Measurements from ENCODE around the gene TRAF2.

TRAF2 gene

GRCh38 chr9:136916330-136917184 is 30.2 kb downstream of the TRAF2 start:
- no peak for DNase-seq

GRCh38 chr9:136917902-136918301 is 31.6 kb downstream of the TRAF2 start:
- DNase-seq = no peak

GRCh38 chr9:136920069-136920468 is 33.8 kb downstream of the TRAF2 start:
- no peak for DNase-seq

DNA sequence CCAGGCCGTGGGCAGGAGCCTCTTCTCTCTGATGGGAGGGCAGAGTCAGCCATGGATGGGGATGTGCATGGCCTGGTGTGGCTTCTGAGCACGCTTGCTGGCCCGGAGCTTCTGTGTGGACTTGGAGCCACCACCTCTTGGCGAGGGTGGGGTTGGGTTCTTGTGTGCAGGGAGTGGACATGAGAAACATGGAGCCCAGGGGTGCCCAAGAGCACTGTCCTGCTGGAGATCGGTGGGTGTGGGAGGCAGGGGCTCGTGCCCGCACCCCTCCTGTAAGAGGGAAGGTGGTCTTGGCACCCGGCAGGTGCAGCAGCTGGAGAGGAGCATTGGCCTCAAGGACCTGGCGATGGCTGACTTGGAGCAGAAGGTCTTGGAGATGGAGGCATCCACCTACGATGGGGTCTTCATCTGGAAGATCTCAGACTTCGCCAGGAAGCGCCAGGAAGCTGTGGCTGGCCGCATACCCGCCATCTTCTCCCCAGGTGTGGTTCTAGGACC is 34.5 kb downstream of the TRAF2 start:
- no peak for DNase-seq

GRCh38 chr9:136921307-136921706 is 35.0 kb downstream of the TRAF2 start:
- DNase-seq = no peak

DNA sequence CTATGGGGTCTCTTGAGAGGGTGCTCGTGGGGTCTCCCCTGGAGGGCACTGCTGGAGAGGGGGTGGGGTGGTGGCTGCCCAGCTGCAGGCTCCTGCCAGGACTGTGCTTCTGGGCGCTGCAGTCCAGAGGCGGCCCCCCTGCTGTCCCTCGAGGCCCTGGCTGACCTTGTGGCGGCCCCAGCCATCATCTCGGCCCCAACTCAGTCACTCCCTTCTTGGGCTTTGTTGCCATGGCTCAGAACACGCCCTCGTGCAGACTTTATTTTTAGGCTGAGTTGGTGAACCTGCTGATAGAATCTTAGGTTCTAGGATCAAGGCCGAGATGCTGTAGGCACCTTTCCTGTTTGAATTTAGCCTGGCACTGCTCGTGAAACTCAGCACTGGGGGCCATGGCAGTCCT is 35.4 kb downstream of the TRAF2 start:
- DNase-seq = no peak

DNA sequence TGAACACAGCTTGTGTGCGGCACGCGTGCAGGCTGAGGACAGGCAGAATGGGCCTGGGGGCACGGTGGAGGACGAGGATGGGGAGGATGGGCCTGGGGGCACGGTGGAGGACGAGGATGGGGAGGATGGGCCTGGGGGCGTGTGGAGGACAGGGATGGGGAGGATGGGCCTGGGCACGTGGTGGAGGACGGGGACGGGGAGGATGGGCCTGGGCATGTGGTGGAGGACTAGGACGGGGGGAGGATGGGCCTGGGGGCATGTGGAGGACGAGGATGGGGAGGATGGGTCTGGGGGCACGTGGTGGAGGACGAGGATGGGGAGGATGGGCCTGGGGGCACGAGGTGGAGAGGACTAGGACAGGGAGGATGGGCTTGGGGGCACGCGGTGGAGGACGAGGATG is 36.2 kb downstream of the TRAF2 start:
- DNase-seq = no peak

- no peak for DNase-seq
These were observed 37.6 kb downstream of the TRAF2 start for GRCh38 chr9:136923881-136924280.

DNA sequence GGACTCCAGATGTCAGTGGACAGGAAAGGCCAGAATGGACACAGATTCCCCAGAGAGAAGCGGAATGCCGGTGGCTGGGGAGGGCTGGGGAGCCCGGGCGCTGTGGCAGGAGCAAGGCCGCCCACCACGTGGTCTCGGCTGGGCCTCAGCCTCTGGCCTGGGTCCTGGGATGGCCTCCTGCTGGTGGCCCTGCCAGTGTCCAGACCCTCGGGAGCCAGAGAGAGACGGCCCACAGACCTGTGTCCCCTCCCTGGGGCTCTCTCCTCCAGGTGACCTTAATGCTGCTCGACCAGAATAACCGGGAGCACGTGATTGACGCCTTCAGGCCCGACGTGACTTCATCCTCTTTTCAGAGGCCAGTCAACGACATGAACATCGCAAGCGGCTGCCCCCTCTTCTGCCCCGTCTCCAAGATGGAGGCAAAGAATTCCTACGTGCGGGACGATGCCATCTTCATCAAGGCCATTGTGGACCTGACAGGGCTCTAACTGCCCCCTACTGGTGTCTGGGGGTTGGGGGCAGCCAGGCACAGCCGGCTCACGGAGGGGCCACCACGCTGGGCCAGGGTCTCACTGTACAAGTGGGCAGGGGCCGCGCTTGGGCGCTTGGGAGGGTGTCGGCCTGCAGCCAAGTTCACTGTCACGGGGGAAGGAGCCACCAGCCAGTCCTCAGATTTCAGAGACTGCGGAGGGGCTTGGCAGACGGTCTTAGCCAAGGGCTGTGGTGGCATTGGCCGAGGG is 39.3 kb downstream of the TRAF2 start:
- no peak for DNase-seq

DNA sequence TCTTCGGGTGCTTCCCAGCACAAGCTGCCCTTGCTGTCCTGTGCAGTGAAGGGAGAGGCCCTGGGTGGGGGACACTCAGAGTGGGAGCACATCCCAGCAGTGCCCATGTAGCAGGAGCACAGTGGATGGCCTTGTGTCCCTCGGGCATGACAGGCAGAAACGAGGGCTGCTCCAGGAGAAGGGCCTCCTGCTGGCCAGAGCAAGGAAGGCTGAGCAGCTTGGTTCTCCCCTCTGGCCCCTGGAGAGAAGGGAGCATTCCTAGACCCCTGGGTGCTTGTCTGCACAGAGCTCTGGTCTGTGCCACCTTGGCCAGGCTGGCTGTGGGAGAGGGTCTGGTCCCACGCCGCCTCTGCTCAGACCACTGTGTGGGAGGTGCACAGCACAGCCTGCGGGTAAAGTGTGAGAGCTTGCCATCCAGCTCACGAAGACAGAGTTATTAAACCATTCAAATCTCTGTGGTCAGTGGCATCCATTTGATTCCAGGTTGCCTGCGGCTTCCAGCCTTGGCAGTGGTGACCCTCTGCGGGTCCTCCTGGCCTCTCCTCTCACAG is 39.9 kb downstream of the TRAF2 start:
- no peak for DNase-seq

DNA sequence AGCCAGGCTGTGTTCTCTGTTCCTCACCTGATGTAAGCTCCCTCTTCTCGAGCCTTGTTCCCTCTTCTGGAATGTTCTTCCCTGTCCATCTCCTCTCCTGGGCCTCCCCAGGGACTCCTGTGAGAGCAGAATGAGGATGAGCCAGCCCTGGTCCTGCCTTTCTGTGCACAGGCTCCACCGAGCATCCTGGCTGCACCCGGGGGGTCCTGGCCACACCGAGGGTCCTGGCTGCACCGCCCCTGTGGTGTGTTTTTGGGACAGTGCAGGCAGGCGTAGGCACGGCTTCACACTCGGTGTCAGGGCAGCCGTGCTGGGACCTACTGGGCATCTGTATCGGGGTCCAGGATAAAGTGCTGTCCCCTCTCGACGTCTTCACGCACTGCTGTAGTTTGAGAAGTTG is 40.4 kb downstream of the TRAF2 start:
- no peak for DNase-seq

DNA sequence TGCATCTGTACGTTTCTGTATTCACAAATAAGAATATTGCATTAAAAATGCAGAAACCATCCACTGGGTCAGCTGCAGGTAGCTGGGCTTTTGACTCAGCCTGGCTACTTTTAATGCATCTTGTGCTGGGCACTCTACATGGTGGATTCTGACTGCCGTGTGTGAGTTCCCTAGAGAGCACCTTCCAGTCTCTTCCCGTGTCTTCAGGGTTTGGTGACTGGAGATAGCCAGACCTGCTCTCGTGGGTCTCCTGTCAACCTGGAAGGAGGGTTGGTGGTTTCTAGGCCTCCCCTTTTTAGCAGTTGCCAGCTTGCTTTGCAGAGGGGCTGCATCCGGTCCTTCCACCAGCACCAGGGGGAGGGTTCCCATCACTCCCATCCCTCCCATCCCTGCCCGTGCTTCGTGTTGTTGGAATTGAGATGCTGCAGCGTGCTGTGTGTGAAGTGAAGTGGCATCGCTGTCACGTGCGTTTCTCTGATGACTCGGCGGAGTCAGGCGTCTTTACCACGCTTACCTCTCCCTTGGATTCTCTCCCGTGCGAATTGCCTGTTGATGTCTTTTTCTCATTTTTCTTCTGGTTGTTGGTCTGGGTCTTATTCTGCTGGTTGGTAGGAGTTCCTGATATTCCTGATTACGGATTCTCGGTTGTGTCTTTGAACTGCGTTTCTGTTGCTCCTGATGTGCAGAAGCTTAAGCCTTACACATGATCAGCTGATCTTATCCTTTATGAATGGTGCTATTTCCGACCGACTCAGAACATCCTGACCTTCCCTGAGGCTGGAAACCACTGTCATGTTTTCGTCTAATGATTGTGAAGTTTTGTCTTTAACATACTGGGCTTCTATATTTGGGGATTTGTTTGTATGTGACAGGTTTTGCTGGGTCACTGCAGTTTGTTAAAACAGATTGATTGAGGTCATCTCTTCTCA is 41.3 kb downstream of the TRAF2 start:
- no peak for DNase-seq

DNA sequence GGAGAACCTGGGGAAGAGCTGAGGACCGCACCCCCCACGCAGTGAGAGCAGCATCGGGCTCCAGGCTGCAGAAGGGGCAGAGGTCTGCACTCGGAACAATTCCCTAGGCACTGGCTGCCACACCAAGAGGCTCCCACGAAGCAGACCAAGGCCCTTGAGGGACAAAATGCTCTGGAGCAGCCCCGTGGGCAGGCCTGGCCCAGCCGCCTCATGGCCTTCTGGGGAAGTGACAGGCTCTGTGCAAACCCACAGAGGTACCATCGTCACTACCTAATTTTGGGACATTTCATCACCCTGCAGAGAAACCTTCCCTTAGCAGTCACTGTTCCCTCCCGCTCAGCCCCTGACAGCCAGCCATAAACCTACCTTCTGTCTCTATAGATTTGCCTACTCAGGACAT is 42.3 kb downstream of the TRAF2 start:
- no peak for DNase-seq

DNA sequence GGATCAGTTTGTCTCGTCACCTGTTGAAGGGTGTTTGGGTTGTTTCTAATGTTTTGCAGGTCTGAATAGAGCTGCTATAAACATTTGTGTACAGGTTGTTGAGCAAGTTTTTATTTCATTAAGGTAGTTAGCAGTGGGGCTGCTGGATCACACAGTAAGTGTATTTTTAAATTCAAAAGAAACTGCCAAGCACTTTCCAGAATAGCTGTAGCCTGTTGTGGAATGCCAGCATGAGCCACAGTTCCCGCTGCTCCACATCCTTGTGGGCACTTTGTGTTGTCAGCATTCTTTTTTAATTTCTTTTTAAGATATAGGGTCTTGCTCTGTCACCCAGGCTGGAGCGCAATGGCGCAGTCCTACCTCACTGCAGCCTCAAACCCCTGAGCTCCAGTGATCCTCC is 43.7 kb downstream of the TRAF2 start:
- no peak for DNase-seq

- DNase-seq = no peak
These were observed 45.4 kb downstream of the TRAF2 start for GRCh38 chr9:136931611-136932130.

DNA sequence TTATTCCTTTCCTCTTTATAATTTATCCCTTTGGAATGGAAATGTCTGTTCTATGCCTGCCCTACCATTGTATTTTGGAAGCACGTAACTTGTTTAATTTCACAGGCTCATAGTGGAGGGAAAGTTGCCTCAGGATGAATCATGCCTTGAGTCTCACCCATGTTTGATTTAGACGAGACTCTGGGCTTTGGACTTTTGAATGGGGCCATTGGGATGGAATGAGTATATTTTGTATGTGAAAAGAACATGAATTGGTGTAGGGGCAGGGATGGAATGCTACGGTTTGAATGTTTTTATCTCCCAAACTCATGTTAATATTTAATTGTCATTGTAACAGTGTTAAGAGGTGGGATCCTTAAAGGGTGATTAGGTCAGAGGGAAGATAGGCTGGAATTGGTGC is 48.0 kb downstream of the TRAF2 start:
- no peak for DNase-seq

- no peak for DNase-seq
These were observed 49.3 kb downstream of the TRAF2 start for GRCh38 chr9:136935651-136936050.

- no peak for DNase-seq
These were observed 50.4 kb downstream of the TRAF2 start for GRCh38 chr9:136936645-136937170.

- no peak for DNase-seq
These were observed 51.1 kb downstream of the TRAF2 start for GRCh38 chr9:136937186-136938001.

DNA sequence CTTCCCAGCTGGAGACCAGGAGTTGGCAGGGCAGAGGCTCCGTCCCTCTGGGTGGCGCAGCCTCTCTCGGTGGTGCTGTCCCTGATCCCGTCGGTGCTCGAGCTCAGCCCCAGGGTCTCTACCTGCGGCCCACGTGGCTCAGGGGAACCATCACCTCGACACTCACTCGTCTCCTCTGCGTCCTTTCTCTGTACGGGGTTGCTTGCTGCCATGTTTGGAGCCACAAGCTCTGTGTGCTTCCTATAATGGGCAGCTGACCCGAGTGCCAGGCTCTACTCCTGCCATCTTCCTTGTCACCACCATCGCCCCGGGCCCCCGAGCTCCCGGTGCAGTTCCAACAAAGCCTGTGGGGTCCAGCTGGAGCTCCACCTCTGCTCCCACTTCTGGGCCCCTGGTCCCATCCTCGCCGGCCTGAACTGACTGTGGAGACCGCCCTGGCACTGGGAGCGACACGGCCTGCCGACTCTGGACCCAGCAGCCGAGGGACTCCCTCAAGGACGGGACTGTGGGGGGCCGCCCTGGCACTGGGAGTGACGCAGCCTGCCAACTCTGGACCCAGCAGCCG is 53.2 kb downstream of the TRAF2 start:
- DNase-seq = no peak

GRCh38 chr9:136939996-136940525 is 53.7 kb downstream of the TRAF2 start:
- no peak for DNase-seq
